D721Med (cell line): ENCODE measurements around the gene MDFIC.

Source experiments
- DNase-seq: peaks from one replicate; pipeline ENCODE4 v3.0.0; 2011; ENCODE audit warnings: low spot score; ENCODE audit not compliant: insufficient read length
- FAIRE-seq: peaks from 2 replicates; lab custom pipeline; 2011; peaks lifted over from hg19 to GRCh38; lab: Jason Lieb, UNC
- TF ChIP-seq, protein P1 (sequence below): IDR thresholded peaks from 2 replicates; pipeline ENCODE4 v1.5.1; 2012; ENCODE audit warnings: mild to moderate bottlenecking, control low read depth; ENCODE audit not compliant: insufficient read depth; ENCODE audit errors: missing control alignments

Gene MDFIC

DNA sequence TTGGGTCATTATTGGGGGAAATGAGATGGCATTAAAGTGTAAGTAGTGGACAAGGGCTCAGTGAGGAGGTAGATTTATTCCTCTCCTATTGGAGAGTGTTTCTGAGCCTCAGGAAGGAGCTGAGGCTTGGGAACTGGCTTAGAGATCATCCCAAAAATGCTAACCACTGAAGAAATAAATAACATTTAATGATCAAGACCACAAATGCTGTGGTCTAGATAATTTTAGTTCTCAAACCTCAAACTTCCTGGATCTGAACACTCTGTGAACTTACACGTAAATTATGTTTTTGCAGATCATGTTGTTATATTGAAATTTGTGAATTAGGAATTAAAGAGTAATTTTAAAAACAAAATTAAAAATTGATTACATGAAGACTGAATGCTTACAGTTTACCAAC, 27.3 kb downstream of the MDFIC start:
- DNase-seq: no peak
- TF ChIP-seq, protein P1, sequence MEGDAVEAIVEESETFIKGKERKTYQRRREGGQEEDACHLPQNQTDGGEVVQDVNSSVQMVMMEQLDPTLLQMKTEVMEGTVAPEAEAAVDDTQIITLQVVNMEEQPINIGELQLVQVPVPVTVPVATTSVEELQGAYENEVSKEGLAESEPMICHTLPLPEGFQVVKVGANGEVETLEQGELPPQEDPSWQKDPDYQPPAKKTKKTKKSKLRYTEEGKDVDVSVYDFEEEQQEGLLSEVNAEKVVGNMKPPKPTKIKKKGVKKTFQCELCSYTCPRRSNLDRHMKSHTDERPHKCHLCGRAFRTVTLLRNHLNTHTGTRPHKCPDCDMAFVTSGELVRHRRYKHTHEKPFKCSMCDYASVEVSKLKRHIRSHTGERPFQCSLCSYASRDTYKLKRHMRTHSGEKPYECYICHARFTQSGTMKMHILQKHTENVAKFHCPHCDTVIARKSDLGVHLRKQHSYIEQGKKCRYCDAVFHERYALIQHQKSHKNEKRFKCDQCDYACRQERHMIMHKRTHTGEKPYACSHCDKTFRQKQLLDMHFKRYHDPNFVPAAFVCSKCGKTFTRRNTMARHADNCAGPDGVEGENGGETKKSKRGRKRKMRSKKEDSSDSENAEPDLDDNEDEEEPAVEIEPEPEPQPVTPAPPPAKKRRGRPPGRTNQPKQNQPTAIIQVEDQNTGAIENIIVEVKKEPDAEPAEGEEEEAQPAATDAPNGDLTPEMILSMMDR: no peak
- FAIRE-seq: no peak

GRCh38 chr7:114952296-114952695, 30.4 kb downstream of the MDFIC start:
- FAIRE-seq: no peak
- DNase-seq: no peak
- TF ChIP-seq, protein P1: no peak

DNA sequence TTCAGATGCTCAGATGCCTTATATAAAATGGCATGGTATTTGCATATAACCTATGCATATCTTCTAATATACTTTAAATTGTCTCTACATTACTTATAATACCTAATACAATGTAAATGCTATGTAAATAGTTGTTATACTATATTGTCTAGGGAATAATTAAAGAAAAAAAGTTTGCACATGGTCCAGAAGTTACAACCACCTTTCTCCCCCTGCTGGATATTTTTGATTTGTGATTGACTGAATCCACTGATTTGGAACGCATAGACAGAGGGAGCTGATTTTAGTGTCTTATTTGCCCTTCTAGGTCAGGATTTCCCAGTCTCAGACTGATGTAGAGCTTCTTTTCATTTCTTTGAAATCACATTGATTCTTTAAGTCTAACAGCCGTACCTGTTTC, 31.8 kb downstream of the MDFIC start:
- FAIRE-seq (no peak), DNase-seq (no peak)
- TF ChIP-seq, protein P1: no peak

GRCh38 chr7:114956702-114957101, 34.8 kb downstream of the MDFIC start:
- DNase-seq: no peak
- TF ChIP-seq, protein P1: no peak
- no peak for FAIRE-seq

DNA sequence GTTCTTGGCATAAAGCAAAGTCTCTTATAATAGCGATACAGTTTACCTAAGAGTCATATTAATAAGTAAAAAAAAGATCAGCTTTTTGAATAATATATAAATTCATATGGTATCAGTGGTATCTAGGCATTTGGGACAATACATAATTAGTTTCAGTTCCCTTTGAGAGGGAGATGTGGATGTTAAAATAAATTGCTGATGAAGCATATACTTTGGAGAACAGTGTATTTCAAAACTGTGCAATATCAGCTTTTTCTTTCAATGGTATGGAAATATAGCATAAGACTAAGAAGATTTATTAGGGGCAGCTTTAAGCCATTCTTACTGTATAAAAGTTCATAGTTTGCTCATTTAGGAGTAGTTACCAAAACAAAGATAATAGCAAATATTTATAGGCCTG, 35.5 kb downstream of the MDFIC start:
- FAIRE-seq (no peak), DNase-seq (no peak)
- TF ChIP-seq, protein P1: no peak

DNA sequence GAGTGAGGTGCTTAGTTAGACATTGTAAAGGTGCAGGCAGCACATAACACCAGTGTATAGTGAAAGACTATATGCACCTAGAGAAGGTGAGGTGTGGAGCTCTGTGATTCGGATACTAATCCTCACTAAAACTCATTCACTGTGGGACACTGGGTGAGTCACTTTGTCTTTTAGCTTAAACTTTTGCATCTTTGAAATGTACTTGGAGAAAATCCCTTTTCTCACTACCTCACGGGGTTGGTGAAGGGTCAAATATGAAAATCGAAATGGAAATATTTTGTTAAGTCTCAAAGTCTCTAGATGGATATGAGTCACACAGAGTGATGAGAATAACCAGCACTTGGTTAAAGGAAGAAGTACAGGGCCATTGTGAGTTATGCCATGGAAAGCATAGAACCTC, 38.0 kb downstream of the MDFIC start:
- no peak for FAIRE-seq
- no peak for DNase-seq
- TF ChIP-seq, protein P1: no peak

DNA sequence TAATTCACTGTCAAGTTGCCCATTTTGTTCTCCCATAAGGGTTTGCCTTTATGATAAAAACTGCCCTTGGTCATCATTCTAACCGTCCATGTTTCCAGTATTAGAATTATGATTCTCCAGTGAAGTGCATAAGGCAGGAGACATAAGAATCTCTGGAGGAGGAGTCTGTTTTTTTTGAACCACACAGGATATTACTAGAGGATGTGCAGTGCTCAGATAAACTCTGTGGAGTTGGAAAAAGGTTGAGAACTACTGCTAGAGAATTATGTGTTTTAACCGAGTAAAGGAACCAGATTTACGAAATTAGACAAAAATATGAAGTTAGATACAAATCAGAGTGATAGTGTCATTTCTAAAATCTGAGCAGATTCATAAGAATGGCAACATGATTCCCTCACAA, 40.5 kb downstream of the MDFIC start:
- FAIRE-seq: no peak
- no peak for DNase-seq
- TF ChIP-seq, protein P1: no peak
